Stimulated activated CD4-positive, alpha-beta T cell treated with anti-CD3 and anti-CD28 coated beads, Interleukin-1b, Interleukin-23, amount 100 ng/mL, for 24 hours (primary cell): ENCODE data around the gene FOXD3.

ENCODE experiments used
- DNase-seq, 4 experiments: peaks; one replicate each; pipeline ENCODE4 v3.0.0-alpha.2; 2020; ENCODE audit warnings: low read depth in 4 of 4, low spot score in 1 of 4

FOXD3 gene

DNA sequence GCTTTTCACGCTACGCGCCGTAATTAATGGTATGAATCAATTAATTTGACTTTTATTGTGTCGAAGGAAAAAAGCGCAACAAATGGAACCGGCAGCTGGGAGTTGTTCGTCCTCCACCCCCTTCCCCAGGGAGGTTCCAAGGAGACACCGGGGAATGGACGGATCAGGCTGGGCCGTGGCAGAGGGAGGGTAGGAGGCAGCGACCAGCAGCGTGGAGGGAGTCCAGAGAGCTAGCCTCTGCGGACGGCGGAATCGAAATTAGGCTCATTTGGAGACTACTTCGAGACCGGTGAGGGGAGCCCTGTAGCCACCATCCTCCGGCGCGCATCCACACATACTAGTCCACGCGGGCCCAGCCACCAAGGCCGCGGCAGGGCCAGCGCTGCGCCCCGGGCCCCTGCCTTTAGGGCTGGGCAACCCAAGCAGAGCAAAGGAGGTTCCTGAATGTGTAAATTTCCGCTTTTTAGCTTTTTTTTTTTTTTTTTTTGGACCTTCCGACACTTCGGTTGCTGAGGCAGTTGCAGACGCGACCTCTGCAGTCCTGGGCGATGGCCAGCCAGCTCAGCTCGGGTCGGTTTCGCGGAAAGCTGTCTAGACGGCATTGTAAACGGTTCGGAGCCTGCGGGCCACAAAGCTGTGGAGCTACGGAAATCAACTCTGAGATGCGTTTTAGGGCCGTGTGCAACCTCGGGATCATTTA lies 2.2 kb upstream of the FOXD3 start:
- no peak for DNase-seq

DNA sequence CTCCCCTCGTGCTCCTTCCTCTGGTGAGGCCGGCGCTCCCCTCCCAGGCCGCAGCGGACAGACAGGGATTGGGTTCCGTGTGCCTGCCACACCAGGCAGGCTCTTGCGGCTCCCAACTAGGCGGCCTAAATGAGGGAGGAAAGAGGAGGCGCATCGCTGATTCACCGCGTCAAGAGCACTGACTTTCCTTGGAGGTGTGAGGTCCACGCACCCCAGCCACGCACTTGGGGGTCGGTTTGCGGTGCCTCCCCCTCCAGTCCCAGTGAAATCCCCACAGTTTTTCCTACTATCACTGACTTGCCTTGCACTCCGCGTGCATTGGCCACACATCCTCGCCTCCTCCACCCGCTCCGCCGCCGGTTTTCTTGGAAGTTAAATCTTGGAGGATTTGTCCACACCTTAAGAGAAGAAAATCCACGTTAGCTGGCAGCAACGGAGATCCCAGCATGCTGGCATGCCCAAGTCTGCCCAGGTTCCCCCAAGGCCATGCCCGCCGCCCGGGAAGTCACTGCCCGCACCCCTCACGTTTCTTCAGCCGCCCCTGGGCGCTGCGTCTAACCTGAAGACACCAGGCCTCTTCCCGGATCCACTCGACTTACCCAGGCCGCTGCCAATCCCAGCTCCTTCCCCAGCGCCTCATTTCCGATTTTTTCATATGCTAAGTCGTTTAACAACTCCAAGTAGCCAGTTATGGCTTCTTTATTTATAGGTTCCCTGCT lies 1.1 kb upstream of the FOXD3 start:
- no peak for DNase-seq

DNA sequence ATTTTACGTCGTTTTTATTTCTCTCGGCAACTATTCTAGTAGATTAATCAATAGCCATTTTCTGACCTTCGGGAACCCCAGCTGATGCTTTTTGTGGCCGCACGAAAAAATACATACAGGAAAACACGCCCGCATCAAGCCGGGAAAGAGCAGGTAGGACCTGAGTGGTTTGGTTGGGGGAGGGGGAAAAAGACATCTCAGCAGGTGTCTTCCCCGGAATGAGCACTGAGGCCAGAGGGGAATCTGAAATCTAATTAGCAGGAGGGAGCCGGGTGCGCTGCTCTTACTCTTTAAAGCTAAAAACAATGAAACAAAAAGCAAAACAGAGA lies 618 bp upstream of the FOXD3 start:
- DNase-seq, result no peak

DNA sequence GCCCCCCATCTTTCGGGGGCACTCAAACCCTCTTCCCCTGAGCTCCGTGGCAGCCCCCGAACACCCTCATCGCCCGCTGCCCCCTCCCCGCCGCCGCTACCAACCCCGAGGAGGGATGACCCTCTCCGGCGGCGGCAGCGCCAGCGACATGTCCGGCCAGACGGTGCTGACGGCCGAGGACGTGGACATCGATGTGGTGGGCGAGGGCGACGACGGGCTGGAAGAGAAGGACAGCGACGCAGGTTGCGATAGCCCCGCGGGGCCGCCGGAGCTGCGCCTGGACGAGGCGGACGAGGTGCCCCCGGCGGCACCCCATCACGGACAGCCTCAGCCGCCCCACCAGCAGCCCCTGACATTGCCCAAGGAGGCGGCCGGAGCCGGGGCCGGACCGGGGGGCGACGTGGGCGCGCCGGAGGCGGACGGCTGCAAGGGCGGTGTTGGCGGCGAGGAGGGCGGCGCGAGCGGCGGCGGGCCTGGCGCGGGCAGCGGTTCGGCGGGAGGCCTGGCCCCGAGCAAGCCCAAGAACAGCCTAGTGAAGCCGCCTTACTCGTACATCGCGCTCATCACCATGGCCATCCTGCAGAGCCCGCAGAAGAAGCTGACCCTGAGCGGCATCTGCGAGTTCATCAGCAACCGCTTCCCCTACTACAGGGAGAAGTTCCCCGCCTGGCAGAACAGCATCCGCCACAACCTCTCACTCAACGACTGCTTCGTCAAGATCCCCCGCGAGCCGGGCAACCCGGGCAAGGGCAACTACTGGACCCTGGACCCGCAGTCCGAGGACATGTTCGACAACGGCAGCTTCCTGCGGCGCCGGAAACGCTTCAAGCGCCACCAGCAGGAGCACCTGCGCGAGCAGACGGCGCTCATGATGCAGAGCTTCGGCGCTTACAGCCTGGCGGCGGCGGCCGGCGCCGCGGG lies 837 bp downstream of the FOXD3 start:
- DNase-seq, result no peak

DNA sequence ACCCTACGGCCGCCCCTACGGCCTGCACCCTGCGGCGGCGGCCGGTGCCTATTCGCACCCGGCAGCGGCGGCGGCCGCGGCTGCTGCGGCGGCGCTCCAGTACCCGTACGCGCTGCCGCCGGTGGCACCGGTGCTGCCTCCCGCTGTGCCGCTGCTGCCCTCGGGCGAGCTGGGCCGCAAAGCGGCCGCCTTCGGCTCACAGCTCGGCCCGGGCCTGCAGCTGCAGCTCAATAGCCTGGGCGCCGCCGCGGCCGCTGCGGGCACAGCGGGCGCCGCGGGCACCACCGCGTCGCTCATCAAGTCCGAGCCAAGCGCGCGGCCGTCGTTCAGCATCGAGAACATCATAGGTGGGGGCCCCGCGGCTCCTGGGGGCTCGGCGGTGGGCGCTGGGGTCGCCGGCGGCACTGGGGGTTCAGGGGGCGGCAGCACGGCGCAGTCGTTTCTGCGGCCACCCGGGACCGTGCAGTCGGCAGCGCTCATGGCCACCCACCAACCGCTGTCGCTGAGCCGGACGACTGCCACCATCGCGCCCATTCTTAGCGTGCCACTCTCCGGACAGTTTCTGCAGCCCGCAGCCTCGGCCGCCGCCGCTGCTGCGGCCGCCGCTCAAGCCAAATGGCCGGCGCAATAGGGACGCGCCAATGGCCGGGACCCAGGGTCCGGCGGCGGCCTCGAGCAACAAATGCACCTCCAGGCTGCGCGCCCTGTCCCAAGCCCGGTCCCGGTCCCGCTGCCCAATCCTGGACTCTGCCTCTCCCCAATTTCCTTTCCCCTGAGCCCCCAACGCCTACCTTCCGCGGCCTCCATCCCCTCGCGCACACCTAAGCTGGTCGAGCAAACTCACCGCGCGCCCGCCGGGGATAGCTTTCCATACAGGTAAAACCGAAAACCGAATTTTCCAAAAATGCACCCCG lies 1.8 kb downstream of the FOXD3 start:
- DNase-seq, result no peak

DNA sequence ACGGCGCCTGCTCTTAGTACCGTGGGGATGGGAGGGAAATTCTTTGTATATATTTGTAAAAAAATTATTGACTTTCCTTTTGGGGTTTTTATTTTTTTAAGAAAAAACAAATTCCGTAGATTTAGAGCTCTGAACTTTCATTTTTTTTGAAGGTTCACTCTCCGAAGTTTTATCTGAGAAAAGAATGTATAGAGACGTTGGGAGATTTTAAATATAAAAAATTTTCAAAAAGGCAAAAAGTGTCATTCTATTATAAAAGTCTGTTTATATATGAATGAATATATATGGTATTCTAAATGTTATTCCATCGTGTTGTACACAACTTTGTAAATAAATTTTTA lies 2.4 kb downstream of the FOXD3 start:
- DNase-seq, result no peak

- no peak for DNase-seq
These were observed 3.1 kb downstream of the FOXD3 start for GRCh38 chr1:63325279-63325985.

DNA sequence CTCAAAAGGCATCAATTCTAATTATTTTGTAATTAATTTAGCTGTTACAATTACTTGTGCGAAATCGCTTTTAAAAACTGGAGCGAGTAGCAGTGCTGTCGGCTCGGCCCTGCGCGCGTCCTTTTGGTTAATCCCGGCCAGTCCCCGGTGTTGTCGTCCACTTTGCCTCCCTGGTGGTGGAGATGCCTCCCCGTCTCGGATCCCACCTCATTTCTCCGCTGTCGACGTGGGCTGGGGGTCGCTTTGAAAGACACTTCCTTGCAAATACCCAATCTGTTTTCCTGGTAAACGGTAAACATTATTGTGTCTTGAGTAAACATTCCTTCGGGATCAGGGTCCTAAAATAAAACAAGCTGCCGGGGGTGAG lies 3.7 kb downstream of the FOXD3 start:
- DNase-seq, result no peak

DNA sequence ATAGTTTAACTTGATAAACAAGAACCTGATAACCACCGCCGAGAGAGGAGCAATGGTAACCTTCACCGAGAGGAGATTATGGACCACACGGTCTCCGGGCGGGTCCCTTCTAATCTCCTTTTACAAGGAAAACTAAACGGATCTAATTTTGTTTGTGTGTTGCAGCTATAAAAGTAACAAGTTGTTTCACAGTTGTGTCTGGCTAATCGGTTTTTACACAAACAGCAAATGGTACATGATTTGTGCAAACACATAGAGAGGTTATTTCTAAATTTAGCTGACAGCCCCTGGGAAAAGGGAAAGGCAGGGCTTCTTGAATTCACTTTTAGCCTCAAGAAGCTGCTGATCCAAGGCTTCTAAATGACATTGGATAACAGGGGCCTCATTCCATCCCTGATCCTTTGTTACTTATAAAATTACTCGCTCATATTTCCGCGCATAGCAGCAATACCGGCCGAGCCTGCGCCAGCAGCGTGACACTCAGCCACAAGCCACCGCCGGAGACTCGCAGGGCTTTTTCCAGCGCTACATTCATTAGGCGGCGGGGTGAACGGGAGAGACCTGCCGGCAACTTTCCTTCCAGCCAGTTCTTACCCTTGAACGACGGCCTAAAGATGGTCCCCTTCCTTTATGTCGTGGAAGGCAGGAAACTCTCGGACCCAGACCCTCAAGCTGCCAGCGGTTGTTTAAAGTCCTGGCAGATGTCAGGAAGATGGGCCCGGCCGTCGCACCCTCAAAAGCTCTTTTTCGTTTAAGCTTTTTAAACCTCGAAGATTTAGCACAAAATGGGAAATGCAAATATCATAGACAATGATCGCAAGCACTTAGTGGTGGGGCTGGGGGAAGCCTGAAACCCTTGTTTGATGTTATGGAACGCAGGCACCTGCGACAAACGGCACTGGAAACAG lies 4.4 kb downstream of the FOXD3 start:
- DNase-seq, result no peak

- peak in 1 of 4 experiments; percentile 48 for DNase-seq
These were observed 5.2 kb downstream of the FOXD3 start for GRCh38 chr1:63327417-63328054.

DNA sequence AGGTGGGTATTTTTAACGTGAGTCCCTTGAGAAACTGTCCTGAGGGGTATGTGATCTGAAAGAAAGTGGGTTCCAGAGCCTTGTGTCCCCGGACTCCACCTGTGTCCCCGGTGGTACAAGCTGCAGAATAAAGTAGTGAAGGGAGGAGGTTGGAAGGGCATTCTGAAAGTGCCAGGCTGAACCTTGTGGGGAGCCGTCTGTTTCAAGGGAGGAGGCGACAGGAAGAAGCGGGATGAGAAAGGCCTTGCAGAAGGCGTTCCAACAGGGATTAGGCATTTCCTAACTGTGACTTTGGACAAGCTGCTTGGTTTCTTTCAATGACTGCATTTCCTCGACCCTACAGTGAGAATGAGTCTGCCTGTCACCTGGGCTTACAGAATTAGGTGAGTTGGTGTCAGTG lies 5.8 kb downstream of the FOXD3 start:
- no peak for DNase-seq

DNA sequence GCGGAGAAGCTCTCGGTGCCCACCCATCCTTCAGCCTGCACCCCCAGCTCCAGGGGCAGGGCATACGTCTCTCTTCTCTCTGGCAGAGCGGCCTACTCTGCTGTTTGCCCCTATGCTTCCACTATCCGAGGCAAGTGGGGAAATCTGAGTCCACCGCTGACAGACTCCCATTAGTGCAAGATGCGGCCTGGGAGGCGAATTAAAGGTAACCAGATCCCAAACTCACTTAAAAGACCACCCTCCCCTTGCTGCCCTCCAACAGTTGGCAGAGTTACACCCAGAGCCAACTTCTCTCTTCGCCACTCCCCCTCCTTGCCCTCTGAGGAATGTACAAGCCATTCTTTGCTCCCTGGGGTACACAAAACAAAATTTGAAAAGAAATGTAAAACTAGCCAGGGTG lies 6.4 kb downstream of the FOXD3 start:
- no peak for DNase-seq

DNA sequence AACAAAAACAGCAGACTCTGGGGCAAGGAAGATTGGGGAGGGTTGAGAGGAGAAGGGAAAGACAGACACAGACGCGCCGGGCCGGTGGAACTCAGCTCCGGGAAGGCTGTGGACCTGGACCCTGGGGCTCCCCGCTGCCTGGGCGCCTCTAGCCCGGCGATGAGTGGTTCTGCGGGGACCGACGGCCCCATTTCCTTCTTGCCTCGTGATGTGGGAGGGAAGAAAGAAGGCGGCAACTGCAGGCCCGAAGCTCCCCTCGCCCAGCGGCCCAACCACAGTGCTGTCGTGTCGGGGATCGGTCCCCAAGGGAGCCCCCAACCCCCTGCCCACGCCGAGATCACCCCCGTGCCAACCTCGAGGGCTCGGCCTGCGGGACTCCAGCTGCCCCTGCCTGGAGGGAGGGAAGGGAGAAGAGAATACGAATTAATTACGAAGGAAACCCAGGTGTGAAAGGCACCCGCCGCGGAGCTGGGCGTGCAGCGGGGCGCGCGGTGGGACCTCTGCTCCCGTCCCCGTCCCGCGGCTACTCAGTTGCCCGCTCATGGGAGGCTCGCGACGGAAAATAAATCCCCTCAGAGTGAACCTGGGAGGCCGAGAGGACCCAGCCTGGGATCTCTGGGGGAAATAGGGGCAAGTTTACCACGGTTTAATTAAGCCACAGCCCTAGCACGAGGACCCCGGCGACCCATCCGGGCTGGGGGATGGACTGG lies 7.4 kb downstream of the FOXD3 start:
- no peak for DNase-seq

- no peak for DNase-seq
These were observed 8.1 kb downstream of the FOXD3 start for GRCh38 chr1:63330331-63330916.

GRCh38 chr1:63342402-63342801 lies 20.0 kb downstream of the FOXD3 start:
- DNase-seq, result no peak

- no peak for DNase-seq
These were observed 21.6 kb downstream of the FOXD3 start for GRCh38 chr1:63343922-63344321.

GRCh38 chr1:63350320-63350719 lies 28.0 kb downstream of the FOXD3 start:
- DNase-seq, result no peak

DNA sequence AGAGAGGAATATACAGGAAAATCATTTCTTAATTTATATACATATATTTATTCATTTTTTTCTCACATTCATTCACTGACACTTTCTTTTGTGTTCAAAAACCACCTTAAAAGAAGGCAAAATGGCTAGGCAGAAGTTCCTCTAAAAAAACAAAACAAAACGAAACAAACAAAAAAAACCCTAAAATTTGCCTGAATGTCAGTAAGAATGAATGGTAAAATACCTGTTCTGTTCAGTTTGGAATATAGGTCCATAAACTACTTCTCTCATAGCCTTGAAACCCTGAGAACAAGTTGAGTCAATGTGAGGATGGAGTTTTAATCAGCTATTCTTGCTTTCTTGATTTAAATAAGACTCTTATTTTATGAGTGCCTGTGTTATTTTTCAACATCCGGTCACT lies 30.4 kb downstream of the FOXD3 start:
- no peak for DNase-seq
